ENCODE data around the gene FOCAD.
"Not testable (repeated sequence)": the region's sequence is repeated elsewhere in the genome, so short reads cannot be mapped to it uniquely, and the experiment has no call there.

Gene FOCAD

DNA sequence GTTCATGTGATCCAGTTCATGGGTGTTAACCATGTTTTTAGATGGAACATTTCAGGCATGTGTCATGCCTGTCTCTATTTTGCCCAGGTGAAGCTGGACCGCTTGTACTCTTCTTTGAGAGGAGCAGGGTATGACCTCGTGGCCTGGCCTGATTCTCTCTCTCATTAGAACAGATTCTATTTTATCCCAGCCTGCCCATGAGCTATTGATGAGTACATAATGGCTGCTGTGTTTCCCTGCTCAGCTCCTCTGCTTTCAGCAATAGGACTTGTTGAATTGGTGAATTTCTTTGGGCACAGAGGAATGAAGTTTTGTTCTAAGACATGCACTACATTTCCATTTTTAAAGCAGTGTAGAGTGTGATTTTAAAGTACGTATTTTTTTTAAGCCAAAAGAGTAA is 261.2 kb downstream of the FOCAD start:
- in situ Hi-C loops (cut with MboI; ENCODE audit: low sequenced_read_pairs), result loop anchor here (25.0 kb wide), 1 partner anchor 1008 kb away; no protein-coding TSS in a partner anchor

DNA sequence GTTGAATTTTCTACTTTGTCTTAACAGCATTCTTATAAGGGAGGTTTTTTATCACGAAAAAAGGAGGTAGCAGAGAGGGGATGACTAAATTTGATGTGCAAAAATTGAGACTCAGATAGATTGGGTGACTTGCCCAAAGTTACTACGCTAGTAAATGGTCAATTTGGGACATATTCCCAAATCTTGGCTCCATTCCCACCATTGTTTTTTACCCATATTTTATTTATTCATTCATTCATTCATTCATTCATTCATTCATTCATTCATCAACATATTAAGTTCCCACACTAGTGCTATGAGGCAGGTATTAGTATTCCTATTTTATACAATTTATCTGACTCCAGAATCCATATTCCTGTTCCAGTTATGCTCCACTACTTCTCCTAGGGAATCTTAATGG is 261.8 kb downstream of the FOCAD start:
- in situ Hi-C loops (cut with MboI; ENCODE audit: low sequenced_read_pairs), result loop anchor here (25.0 kb wide), 1 partner anchor 1009 kb away; no protein-coding TSS in a partner anchor

DNA sequence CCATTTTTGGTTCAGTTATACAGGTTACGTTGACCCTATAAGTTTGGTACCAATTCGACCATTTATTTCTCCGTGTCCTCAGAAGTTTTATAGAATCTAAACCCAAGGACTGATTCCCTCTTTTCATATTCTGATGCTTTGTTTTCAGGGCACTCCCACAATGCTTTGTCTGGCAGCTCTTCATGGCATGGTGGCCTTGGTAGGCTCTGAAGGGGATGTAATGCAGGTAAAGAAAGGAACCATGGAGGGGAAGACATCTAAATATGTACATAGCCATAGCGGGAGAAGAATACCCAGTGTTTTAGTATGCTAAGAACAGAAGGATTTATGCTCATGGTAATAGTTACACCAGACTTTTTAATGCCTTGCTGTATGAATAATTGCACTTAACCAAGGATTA is 264.6 kb downstream of the FOCAD start:
- in situ Hi-C loops (cut with MboI; ENCODE audit: low sequenced_read_pairs), result loop anchor here (25.0 kb wide), 1 partner anchor 1011 kb away; no protein-coding TSS in a partner anchor

DNA sequence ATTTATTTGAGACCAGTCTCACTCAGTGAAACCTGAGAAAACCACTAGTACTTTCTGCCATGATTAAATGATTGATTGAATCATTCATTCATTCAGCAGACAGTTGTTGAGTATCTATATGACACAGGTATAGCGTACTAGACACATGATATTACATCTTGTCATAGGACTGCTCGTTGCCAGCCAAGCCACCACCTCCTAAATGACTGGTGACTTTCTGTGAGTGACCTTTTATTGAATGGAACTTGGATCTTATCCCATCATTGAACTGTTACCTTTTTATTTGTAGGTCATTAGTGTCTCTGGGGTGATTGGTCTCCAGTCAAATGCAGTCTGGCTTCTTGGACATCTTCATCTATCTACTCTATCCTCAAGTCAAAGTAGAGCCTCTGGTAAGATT is 266.6 kb downstream of the FOCAD start:
- in situ Hi-C loops (cut with MboI; ENCODE audit: low sequenced_read_pairs), result no loop called here

DNA sequence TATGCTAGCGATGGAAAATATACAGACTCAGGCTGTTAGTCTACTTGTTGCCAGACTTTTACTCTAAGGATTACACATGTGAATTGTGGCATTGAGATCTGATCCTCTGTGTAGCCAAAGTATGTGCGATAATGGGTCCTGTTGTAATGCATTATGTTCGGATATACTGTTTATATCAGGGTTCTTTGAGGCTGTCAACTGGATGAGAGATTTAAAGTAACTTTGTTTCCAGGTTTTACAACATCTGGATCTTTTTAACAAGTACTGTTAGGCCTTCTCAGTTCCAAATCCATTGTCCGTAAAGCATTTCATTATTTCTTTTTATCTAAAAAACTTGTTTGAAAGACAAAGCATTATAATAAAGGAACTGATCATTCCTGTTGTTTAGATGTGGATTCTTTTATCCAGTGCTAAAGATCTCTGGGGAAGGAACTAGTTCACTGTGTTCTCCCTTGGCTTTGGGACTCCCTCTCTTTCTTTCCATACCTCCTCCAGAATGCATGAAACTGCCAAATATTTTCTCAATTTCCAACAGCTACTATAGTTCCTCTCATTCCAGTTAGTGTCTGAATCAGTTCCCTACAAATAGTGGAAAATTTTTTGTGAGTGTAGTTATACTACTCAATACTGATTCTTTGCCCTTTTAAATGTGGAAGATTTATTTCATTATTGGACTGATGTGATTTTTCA is 278.6 kb downstream of the FOCAD start:
- in situ Hi-C loops (cut with MboI; ENCODE audit: low sequenced_read_pairs), result no loop called here

DNA sequence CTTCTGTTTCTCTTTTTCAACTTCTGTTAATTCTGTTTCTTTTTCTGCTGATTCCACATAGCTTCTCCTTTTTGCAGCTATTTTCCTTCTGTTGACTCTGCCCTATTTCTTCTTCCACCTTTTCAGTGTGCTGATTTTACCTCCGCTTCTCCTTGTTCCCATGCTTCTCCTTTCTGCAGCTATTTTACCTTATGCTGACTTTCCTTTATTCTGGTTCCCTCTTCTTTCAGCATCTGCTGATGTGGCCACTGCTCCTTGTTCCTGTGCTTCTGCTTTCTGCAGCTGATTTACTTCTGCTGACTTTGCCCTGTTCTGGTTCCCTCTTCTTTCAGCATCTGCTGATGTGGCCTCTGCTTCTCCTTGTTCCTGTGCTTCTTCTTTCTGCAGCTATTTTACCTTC is 288.6 kb downstream of the FOCAD start:
- in situ Hi-C loops (cut with MboI; ENCODE audit: low sequenced_read_pairs), result no loop called here

DNA sequence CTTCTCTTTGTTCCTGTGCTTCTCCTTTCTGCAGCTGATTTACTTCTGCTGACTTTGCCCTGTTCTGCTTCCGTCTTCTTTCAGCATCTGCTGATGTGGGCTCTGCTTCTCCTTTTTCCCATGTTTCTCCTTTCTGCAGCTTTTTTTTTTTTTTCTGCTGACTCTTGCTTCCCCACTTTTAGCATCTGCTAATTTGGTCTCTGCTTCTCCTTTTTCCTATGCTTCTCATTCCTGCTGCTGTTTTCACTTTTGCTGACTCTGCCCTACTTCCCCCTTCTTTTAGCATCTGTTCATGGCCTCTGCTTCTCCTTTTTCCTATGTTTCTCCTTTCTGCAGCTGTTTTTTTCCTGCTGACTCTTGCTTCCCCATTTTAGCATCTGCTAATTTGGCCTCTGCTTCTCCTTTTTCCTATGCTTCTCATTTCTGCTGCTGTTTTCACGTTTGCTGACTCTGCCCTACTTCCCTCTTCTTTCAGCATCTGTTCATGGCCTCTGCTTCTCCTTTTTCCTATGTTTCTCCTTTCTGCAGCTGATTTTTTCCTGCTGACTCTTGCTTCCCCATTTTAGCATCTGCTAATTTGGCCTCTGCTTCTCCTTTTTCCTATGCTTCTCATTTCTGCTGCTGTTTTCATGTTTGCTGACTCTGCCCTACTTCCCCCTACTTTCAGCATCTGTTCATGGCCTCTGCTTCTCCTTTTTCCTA is 289.3 kb downstream of the FOCAD start:
- in situ Hi-C loops (cut with MboI; ENCODE audit: low sequenced_read_pairs), result not testable (repeated sequence)

DNA sequence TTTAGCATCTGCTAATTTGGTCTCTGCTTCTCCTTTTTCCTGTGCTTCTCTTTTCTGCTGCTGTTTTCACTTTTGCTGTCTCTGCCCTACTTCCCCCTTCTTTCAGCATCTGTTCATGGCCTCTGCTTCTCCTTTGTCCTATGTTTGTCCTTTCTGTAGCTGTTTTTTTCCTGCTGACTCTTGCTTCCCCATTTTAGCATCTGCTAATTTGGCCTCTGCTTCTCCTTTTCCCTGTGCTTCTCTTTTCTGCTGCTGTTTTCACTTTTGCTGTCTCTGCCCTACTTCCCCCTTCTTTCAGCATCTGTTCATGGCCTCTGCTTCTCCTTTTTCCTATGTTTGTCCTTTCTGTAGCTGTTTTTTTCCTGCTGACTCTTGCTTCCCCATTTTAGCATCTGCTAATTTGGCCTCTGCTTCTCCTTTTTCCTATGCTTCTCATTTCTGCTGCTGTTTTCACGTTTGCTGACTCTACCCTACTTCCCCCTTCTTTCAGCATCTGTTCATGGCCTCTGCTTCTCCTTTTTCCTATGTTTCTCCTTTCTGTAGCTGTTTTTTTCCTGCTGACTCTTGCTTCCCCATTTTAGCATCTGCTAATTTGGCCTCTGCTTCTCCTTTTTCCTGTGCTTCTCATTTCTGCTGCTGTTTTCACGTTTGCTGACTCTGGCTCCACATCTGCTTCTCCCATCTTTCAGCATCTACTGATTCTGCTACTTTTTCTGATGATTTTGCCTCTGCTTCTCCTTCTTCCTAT is 290.3 kb downstream of the FOCAD start:
- in situ Hi-C loops (cut with MboI; ENCODE audit: low sequenced_read_pairs), result not testable (repeated sequence)

DNA sequence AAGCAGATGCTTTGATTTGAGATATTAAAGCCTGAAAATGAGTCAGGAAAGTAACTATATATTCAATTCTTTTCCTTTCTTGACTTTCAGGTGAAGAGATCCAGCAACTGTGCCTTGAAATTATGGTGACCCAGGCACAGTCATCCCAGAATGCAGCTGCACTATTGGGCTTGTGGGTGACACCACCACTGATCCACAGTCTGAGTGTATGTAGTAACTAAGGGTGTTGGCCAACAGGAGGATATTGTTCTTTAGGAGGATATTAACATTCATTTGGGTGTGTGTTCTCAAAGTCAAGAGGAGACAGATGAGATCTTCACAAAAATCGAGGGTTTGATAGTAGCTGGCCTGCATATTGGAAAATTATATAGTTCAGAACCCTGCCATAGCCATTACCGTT is 294.2 kb downstream of the FOCAD start:
- in situ Hi-C loops (cut with MboI; ENCODE audit: low sequenced_read_pairs), result no loop called here

DNA sequence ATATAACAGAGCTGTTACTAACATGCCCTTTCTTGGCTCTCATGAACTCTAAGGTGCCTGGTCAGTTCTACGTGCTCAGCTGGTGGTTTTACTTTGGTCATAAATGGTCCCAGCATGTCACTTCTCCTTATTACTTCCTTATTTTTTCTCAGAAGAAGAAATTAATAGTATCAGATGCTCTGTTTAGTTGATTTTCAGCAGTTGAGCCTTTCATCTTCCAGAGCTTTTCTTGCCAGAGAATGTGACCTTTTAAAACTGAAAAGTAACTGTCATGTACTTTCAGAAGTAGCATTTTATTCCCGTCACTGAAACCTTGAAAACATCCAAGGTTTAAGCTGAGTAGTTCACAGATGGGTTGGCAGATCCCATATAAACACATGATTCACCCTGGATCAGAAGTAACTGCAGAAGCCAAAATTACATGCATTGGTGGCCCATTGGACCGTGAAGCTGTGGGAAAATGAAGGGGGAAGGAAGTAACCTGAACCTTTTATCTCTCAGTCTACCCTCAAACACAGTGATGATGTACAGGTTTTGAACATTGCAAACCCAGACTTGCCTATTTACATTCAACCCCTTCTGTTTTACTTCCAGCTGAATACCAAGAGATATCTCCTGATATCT is 296.9 kb downstream of the FOCAD start:
- in situ Hi-C loops (cut with MboI; ENCODE audit: low sequenced_read_pairs), result no loop called here

DNA sequence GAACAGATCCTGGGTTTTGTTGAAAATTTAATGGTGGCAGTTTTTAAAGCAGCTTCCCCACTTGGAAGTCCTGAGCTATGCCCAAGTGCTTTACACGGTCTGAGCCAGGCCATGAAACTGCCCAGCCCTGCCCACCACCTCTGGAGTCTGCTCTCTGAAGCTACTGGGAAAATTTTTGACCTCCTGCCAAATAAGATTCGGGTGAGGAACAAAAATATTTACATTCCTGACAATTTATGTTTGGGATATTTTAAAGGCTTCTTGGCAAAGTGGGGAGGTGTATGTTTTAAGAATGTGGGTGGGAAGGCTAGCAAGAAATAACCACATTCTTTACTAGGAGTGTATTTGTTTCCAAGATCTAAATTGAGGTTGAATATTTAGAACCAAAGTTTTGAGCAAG is 297.4 kb downstream of the FOCAD start:
- in situ Hi-C loops (cut with MboI; ENCODE audit: low sequenced_read_pairs), result no loop called here

DNA sequence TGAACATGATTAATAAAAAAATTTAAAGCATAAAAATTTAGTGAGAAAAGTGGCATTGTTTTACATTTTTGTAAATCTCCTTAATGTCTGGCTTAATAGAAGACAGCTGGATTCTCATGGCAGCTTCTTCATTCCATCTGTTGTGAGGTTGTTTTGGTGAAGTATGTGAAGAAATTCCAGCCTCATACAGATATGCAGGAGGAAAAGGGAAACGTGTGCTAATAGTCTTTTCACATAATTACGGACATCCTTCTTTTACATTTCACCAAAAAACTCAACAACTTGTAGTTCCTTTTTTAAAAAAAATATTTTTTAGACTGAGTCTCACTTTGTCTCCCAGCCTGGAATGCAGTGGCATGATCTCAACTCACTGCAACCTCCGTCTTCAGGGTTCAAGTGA is 300.4 kb downstream of the FOCAD start:
- in situ Hi-C loops (cut with MboI; ENCODE audit: low sequenced_read_pairs), result no loop called here

DNA sequence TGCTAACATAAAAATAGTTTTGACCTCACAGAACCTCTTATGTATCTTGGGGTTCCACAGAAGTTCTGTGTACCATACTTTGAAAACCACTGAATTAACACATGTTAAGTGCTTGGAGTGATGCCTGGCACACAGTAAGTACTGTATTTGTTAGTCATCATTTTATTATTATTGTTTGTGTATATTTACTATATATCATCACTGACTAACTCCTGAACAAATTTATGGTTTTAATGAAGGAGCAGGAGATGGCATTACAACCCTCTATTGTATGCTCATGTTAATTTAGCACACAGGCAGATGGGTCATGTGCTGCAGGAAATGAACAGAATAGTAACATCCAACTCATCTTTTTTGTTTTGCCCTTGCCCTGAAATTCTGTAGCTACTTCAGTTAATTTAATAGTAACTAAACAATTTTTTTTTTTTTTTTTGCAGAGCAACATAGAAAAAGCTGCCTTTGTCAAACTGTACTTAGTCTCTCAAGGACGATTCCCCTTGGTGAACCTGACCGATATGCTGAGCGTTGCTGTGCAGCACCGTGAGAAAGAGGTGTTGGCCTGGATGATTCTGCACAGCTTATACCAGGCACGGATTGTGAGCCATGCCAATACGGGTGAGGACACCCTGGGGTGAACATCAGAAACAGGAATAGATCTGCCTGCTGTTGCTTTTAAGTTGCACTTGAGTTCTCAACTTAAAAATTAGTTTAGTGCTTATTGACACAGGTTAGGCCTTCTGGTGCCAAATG is 302.0 kb downstream of the FOCAD start:
- in situ Hi-C loops (cut with MboI; ENCODE audit: low sequenced_read_pairs), result no loop called here

DNA sequence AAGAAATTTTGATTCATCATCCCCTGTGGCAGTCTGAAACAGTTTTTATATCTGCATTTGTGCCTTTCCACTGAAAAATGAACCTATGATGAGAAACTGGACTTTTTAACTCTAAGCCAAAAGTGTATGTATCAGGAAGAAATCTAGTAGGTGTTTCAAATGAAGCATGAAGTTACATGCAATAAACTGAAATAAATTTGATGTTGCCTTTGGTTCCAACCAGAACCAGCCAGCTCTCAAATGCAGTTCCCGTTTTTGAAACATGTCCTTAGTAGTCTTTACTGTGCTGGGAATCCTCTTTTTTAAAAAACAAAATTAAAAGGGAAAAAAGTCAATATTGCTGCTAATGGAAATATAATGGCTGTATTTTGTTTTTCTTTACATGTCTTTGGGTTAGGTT is 303.5 kb downstream of the FOCAD start:
- in situ Hi-C loops (cut with MboI; ENCODE audit: low sequenced_read_pairs), result no loop called here

DNA sequence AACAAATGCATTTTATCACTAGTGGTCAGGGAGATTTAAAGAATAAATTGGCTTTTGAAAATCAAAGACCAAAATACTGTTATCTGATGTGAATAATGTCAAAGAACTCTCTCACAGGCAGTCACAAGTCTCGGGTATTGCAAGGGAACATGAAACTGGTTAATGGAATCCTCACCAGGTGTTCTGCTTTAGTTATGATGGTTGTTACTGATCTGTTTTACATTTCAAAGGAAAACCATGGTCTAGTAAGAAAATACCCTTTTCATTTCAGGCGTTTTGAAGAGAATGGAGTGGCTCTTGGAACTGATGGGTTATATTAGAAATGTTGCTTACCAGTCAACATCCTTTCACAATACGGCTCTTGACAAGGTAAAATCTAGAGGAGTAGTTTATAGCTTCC is 304.0 kb downstream of the FOCAD start:
- in situ Hi-C loops (cut with MboI; ENCODE audit: low sequenced_read_pairs), result no loop called here

DNA sequence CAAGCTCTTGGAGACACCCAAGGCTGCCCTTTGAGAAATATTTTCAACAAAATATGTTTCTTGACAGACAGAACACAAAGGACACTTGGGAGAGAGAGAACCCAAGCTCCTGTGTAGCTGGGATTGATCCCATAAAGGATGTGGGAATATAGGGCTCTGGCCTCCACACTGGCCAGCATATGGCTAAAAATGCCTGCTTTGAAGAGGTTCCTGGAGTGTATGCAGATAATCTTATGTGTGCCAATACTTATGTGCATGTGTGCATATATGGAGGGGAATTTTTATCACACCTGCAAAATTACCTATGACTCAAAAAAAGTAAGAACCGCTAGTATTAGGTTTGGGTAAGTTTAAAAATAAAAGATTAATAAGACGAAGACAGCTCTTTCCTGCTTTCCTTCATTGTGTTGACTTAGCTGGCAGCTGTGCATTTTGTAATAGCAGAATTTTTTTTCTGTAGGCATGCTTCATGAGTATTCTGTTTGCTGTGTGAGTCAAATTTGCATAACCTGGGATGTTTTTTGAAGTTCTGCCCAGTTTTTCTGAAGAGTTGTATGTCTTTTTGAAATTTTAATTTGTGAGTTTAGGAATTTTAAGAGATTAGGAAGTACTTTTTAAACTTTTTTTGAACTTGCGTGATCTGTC is 304.7 kb downstream of the FOCAD start:
- in situ Hi-C loops (cut with MboI; ENCODE audit: low sequenced_read_pairs), result no loop called here

DNA sequence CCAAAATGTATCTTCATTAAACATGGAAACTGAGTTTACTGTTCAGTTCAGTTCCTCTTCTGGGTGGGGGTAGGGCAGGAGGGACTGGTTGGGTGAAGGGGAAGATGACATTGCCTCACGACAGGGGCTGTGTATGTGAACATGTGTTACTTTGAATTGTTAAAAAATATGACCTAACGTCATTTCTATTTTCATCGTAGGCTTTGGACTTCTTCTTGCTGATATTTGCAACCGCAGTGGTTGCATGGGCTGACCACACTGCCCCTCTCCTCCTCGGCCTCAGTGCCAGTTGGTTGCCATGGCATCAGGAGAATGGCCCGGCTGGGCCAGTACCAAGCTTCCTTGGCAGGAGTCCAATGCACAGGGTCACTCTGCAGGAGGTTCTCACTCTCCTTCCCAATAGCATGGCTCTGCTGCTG is 305.9 kb downstream of the FOCAD start:
- in situ Hi-C loops (cut with MboI; ENCODE audit: low sequenced_read_pairs), result no loop called here

DNA sequence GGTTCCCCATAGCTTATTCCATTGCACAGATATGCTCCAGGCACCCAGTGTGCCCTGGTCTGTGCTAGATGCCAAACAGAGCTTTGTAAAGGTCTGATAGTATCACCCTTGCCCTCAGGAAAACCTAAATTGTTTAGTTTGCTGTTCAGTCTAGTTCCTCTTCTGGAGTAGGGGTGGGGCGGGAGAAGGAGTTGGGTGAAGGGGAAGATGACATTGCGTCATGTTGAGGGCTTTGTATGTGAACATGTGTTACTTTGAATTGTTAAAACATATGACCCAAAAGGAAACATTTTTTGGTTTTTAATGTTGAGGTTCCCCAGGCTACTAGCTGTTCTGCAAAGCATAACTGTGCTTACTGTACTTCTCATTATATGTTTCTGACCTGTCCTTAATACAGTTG is 306.8 kb downstream of the FOCAD start:
- in situ Hi-C loops (cut with MboI; ENCODE audit: low sequenced_read_pairs), result no loop called here

DNA sequence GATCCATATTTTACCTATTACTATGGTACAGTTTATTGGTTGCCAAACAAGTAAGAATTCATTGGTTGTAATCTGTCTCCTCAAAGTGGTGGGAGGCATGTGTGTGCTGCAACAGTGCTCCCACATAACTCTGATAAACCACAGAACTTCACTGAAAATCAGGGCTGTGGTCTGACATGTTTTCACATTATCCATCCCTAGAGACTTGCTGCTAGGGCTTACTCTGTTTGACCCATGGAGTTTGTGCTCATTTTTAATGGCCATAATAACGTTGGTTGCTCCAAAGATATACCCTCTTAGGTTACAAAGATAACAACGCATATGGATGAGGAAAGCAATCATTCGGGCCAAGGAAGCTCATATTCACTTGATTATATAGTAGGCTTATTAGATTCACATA is 310.4 kb downstream of the FOCAD start:
- in situ Hi-C loops (cut with MboI; ENCODE audit: low sequenced_read_pairs), result no loop called here

DNA sequence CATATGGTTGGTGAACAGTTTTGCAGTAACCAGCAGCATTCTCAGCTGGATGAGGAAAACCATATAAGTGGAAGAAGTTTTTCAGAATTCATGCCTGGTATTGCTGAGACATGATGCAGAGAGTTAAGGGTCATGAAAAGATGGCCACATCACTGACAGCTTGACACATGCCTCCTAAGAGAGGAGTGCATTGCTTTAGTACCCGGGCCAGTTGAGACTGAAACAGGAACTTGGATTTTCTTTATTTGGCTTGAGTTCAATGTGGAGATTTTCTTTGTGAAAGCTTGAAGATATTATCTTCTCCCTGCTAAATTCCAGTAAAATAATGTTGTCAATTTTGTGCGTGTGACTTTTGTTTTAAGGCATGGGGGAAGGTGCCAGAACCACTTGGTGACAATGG is 311.6 kb downstream of the FOCAD start:
- in situ Hi-C loops (cut with MboI; ENCODE audit: low sequenced_read_pairs), result no loop called here
